Neural cell (in vitro differentiated cells): ENCODE results near the gene TGFBR3. TPM values are rescaled to one million over a fixed set of nuclear protein-coding genes. Genes with fewer than 3 reads are reported as not detected.

Experiments used
- H2AFZ ChIP-seq: fragments of 200-600, 300-800 bp; sonication (generic), shearing (Covaris generic); 2 replicates; pipeline ENCODE4 v1.6.0; 2014; ENCODE audit warnings: low read depth, mild to moderate bottlenecking, antibody characterized with exemption, low read length, moderate library complexity
- H3F3A ChIP-seq: fragments of 200-600 bp; shearing (Covaris generic); 2 replicates; pipeline ENCODE4 v1.6.1; 2016; ENCODE audit warnings: mild to moderate bottlenecking, moderate library complexity, mixed read lengths, antibody characterized with exemption, low read length; ENCODE audit not compliant: insufficient read depth, poor library complexity, severe bottlenecking
- H3K27ac ChIP-seq: fragments of 200-600, 300-800 bp; sonication (generic), shearing (Covaris generic); 2 replicates; pipeline ENCODE4 v1.5.1; 2014; ENCODE audit warnings: mild to moderate bottlenecking, low read length, moderate library complexity
- H3K27me3 ChIP-seq: fragments of 300-800, 200-600 bp; sonication (generic), shearing (Covaris generic); 2 replicates; pipeline ENCODE4 v1.6.0; 2014; ENCODE audit warnings: mild to moderate bottlenecking, low read depth, low read length, moderate library complexity; ENCODE audit not compliant: insufficient read depth
- H3K36me3 ChIP-seq: fragments of 300-800, 200-600 bp; sonication (generic), shearing (Covaris generic); 2 replicates; pipeline ENCODE4 v1.5.1; 2014; ENCODE audit warnings: mild to moderate bottlenecking, antibody characterized with exemption, low read length, moderate library complexity; ENCODE audit not compliant: insufficient read depth
- H3K4me2 ChIP-seq: fragments of 300-800, 200-600 bp; sonication (generic), shearing (Covaris generic); 2 replicates; pipeline ENCODE4 v1.6.0; 2014; ENCODE audit warnings: mild to moderate bottlenecking, low read length
- H3K4me3 ChIP-seq: fragments of 300-800, 200-600 bp; sonication (generic), shearing (Covaris generic); 2 replicates; pipeline ENCODE4 v1.5.1; 2014; ENCODE audit warnings: mild to moderate bottlenecking, low read length, moderate library complexity
- H3K79me2 ChIP-seq: fragments of 200-600 bp; shearing (Covaris generic); replicated peaks from 2 replicates; pipeline ENCODE4 v1.6.0; 2014; ENCODE audit warnings: mild to moderate bottlenecking, low read length, moderate library complexity; ENCODE audit not compliant: insufficient read depth
- H3K9ac ChIP-seq: fragments of 300-800, 200-600 bp; sonication (generic), shearing (Covaris generic); 2 replicates; pipeline ENCODE4 v1.6.1; 2016; ENCODE audit warnings: mild to moderate bottlenecking, low read length, mixed read lengths
- H3K9me2 ChIP-seq: fragments of 200-600 bp; shearing (Covaris generic); 2 replicates; pipeline ENCODE4 v1.6.1; 2016; ENCODE audit warnings: mild to moderate bottlenecking, low read length, mixed read lengths; ENCODE audit not compliant: insufficient read depth
- H3K9me3 ChIP-seq: fragments of 200-600, 300-800 bp; sonication (generic), shearing (Covaris generic); 2 replicates; pipeline ENCODE4 v1.6.1; 2016; ENCODE audit warnings: mild to moderate bottlenecking, mixed run types, low read length, moderate library complexity, mixed read lengths
- H4K20me1 ChIP-seq: fragments of 200-600 bp; shearing (Covaris generic); 2 replicates; pipeline ENCODE4 v1.6.1; 2016; ENCODE audit warnings: mild to moderate bottlenecking, mixed run types; ENCODE audit not compliant: insufficient read depth
- CTCF ChIP-seq: fragments of 450-650 bp; IDR thresholded peaks from 2 replicates; pipeline ENCODE4 v1.5.1; 2014; ENCODE audit warnings: antibody characterized with exemption, mild to moderate bottlenecking, moderate library complexity; ENCODE audit not compliant: poor library complexity, severe bottlenecking
- EP300 ChIP-seq: fragments of 450-650 bp; conservative IDR thresholded peaks from 2 replicates; pipeline ENCODE4 v1.6.1; 2014; ENCODE audit warnings: antibody characterized with exemption, mild to moderate bottlenecking, moderate library complexity; ENCODE audit not compliant: poor library complexity, severe bottlenecking
- EZH2 ChIP-seq: fragments of 200-600, 300-800 bp; shearing (Covaris generic), sonication (generic); IDR thresholded peaks from 2 replicates; pipeline ENCODE4 v1.6.1; 2014; ENCODE audit warnings: antibody characterized with exemption, low read length, borderline replicate concordance, mild to moderate bottlenecking; ENCODE audit not compliant: insufficient read depth, poor library complexity, severe bottlenecking
- MXI1 ChIP-seq: fragments of 450-650 bp; conservative IDR thresholded peaks from 2 replicates; pipeline ENCODE4 v1.6.1; 2014; ENCODE audit warnings: antibody characterized with exemption, mild to moderate bottlenecking; ENCODE audit not compliant: poor library complexity, severe bottlenecking
- POLR2AphosphoS5 ChIP-seq: IDR thresholded peaks from 2 replicates; pipeline ENCODE4 v1.6.1; 2012
- RAD21 ChIP-seq: fragments of 450-650 bp; conservative IDR thresholded peaks from 2 replicates; pipeline ENCODE4 v1.6.1; 2014; ENCODE audit warnings: antibody characterized with exemption, mild to moderate bottlenecking, moderate library complexity
- REST ChIP-seq: IDR thresholded peaks from 2 replicates; pipeline ENCODE4 v1.6.1; 2012; ENCODE audit warnings: borderline replicate concordance
- SMC3 ChIP-seq: fragments of 450-650 bp; conservative IDR thresholded peaks from 2 replicates; pipeline ENCODE4 v1.6.1; 2014; ENCODE audit warnings: antibody characterized with exemption, mild to moderate bottlenecking, moderate library complexity; ENCODE audit not compliant: poor library complexity
- TAF1 ChIP-seq: IDR thresholded peaks from 2 replicates; pipeline ENCODE4 v1.6.1; 2012; ENCODE audit warnings: low read depth
- polyA plus RNA-seq: library from polyadenylated mRNA; depleted of rRNA; stranded (reverse); fragments of >200 nt; gene quantifications from 2 replicates; pipeline ENCODE4 v1.2.3, GENCODE V29; 2014

The TGFBR3 gene
- polyA plus RNA-seq, 1 donor from 2014 or later: 0.25 TPM

- no peaks in the 10 kb centered on the region for H3K9me2 ChIP-seq
- no peaks in the 10 kb centered on the region for H3K27me3 ChIP-seq
- no peak overlapping the region for H3K4me2 ChIP-seq
- no peak overlapping the region for H2AFZ ChIP-seq
- H3K4me3 ChIP-seq: no peak overlapping the region
- no peak overlapping the region for H3K9ac ChIP-seq
- H3K27ac ChIP-seq: no peak overlapping the region
- no peaks in the 10 kb centered on the region for H3K9me3 ChIP-seq
- no peaks in the 10 kb centered on the region for H3F3A ChIP-seq
- H3K79me2 ChIP-seq: no peaks in the 10 kb centered on the region
- no peak for TF ChIP-seq EZH2
- TF ChIP-seq CTCF: no peak
- TF ChIP-seq SMC3: no peak
- TF ChIP-seq POLR2AphosphoS5: no peak
- TF ChIP-seq TAF1: no peak
- TF ChIP-seq RAD21: no peak
- TF ChIP-seq REST: no peak
- H4K20me1 ChIP-seq: no peaks in the 10 kb centered on the region
- H3K36me3 ChIP-seq: no peaks in the 10 kb centered on the region
These were observed 64.7 kb downstream of the TGFBR3 start for GRCh38 chr1:91821126-91821868.

- H3K36me3 ChIP-seq: no peaks in the 10 kb centered on the region
- H3K27ac ChIP-seq: no peak overlapping the region
- TF ChIP-seq SMC3 (no peak), EP300 (no peak), EZH2 (no peak), TAF1 (no peak), MXI1 (no peak)
- H4K20me1 ChIP-seq: no peaks in the 10 kb centered on the region
- H3K79me2 ChIP-seq: no peaks in the 10 kb centered on the region
- H3K4me2 ChIP-seq: no peak overlapping the region
- no peak overlapping the region for H3K4me3 ChIP-seq
- no peaks in the 10 kb centered on the region for H3K9me3 ChIP-seq
- no peaks in the 10 kb centered on the region for H3F3A ChIP-seq
- H3K9ac ChIP-seq: no peak overlapping the region
- no peak overlapping the region for H2AFZ ChIP-seq
- H3K27me3 ChIP-seq: no peaks in the 10 kb centered on the region
- no peaks in the 10 kb centered on the region for H3K9me2 ChIP-seq
These were observed 66.7 kb downstream of the TGFBR3 start for GRCh38 chr1:91819038-91819788.
